Germinal center (tissue), 1 donor: ENCODE measurements around the gene GSS.

Experiments used
- DNase-seq: peaks from one replicate; pipeline ENCODE4 v3.0.0; 2012; ENCODE audit warnings: mixed read lengths, low spot score

GSS gene

GRCh38 chr20:34946661-34947060 is 8.9 kb downstream of the GSS start:
- no peak for DNase-seq

GRCh38 chr20:34945315-34946077 is 10.1 kb downstream of the GSS start:
- no peak for DNase-seq

GRCh38 chr20:34943808-34944567 is 11.6 kb downstream of the GSS start:
- no peak for DNase-seq

- DNase-seq, result no peak
Measured at GRCh38 chr20:34942301-34942700, 13.3 kb downstream of the GSS start.

GRCh38 chr20:34941226-34941625 is 14.4 kb downstream of the GSS start:
- no peak for DNase-seq

GRCh38 chr20:34940081-34940481 is 15.5 kb downstream of the GSS start:
- no peak for DNase-seq

- DNase-seq, result no peak
Measured at GRCh38 chr20:34938466-34939163, 17.0 kb downstream of the GSS start.

GRCh38 chr20:34931771-34932170 is 23.8 kb downstream of the GSS start:
- no peak for DNase-seq

GRCh38 chr20:34928411-34928810 is 27.2 kb downstream of the GSS start:
- no peak for DNase-seq

GRCh38 chr20:34927736-34928135 is 27.9 kb downstream of the GSS start:
- no peak for DNase-seq

GRCh38 chr20:34926581-34926980 is 29.0 kb downstream of the GSS start:
- DNase-seq, result no peak

GRCh38 chr20:34925981-34926380 is 29.6 kb downstream of the GSS start:
- no peak for DNase-seq

GRCh38 chr20:34925341-34925740 is 30.3 kb downstream of the GSS start:
- no peak for DNase-seq

GRCh38 chr20:34923414-34923813 is 32.2 kb downstream of the GSS start:
- DNase-seq, result no peak

GRCh38 chr20:34922654-34923381 is 32.8 kb downstream of the GSS start:
- DNase-seq, result no peak

GRCh38 chr20:34921436-34921835 is 34.2 kb downstream of the GSS start:
- DNase-seq, result no peak

GRCh38 chr20:34920055-34920454 is 35.6 kb downstream of the GSS start:
- DNase-seq, result no peak

- no peak for DNase-seq
Measured at GRCh38 chr20:34916774-34917354, 38.7 kb downstream of the GSS start.

- no peak for DNase-seq
Measured at GRCh38 chr20:34915749-34916455, 39.7 kb downstream of the GSS start.

GRCh38 chr20:34915131-34915530 is 40.5 kb downstream of the GSS start:
- no peak for DNase-seq
